Nephron progenitor cell (in vitro differentiated cells): ENCODE results near the gene INPP5D.

ENCODE experiments used
- DNase-seq: peaks from one replicate; pipeline ENCODE4 v3.0.0; 2021
- H3K27ac Mint-ChIP-seq: 2 replicates; pipeline ENCODE4 v1.8.0; 2021; ENCODE audit warnings: mild to moderate bottlenecking, moderate library complexity, mixed read lengths
- H3K27me3 Mint-ChIP-seq: 2 replicates; pipeline ENCODE4 v1.8.0; 2021; ENCODE audit warnings: mild to moderate bottlenecking, low read depth, mixed read lengths; ENCODE audit not compliant: poor library complexity
- H3K36me3 Mint-ChIP-seq: 2 replicates; pipeline ENCODE4 v1.8.0; 2021; ENCODE audit warnings: low read depth, mixed read lengths
- H3K4me1 Mint-ChIP-seq: 2 replicates; pipeline ENCODE4 v1.8.0; 2021; ENCODE audit warnings: mixed read lengths
- H3K4me3 Mint-ChIP-seq: 2 replicates; pipeline ENCODE4 v1.8.0; 2021; ENCODE audit warnings: mild to moderate bottlenecking, moderate library complexity, mixed read lengths
- H3K9me3 Mint-ChIP-seq: 2 replicates; pipeline ENCODE4 v1.8.0; 2021; ENCODE audit warnings: mild to moderate bottlenecking, moderate library complexity, mixed read lengths
- CTCF ChIP-seq: fragments of 200-600 bp; sonication (generic); IDR thresholded peaks from 2 replicates; pipeline ENCODE4 v1.5.0; 2021; ENCODE audit warnings: antibody characterized with exemption

INPP5D gene

GRCh38 chr2:233034091-233034882 lies 25.9 kb upstream of the INPP5D start:
- DNase-seq: no peak
- H3K9me3 Mint-ChIP-seq: no peaks in the 10 kb centered on the region
- no peak overlapping the region for H3K4me3 Mint-ChIP-seq

GRCh38 chr2:233035426-233036161 lies 24.5 kb upstream of the INPP5D start:
- H3K27me3 Mint-ChIP-seq: peaks cover 11% of the 10 kb centered on the region
- no peak for TF ChIP-seq CTCF
- H3K4me3 Mint-ChIP-seq: no peak overlapping the region
- H3K36me3 Mint-ChIP-seq: no peaks in the 10 kb centered on the region
- H3K27ac Mint-ChIP-seq: no peak overlapping the region
- H3K4me1 Mint-ChIP-seq: peaks cover 19% of the 10 kb centered on the region
- DNase-seq: no peak
- H3K9me3 Mint-ChIP-seq: no peaks in the 10 kb centered on the region

More at GRCh38 chr2:233034091-233034882, 25.9 kb upstream of the INPP5D start:
- H3K4me1 Mint-ChIP-seq: peaks cover 19% of the 10 kb centered on the region
- no peaks in the 10 kb centered on the region for H3K36me3 Mint-ChIP-seq
- peaks cover 9% of the 10 kb centered on the region for H3K27me3 Mint-ChIP-seq
- no peak for TF ChIP-seq CTCF
- H3K27ac Mint-ChIP-seq: no peak overlapping the region

GRCh38 chr2:233036162-233036838 lies 23.8 kb upstream of the INPP5D start:
- H3K4me3 Mint-ChIP-seq: no peak overlapping the region
- TF ChIP-seq CTCF: no peak
- H3K4me1 Mint-ChIP-seq: peaks cover 15% of the 10 kb centered on the region
- no peaks in the 10 kb centered on the region for H3K9me3 Mint-ChIP-seq
- peaks cover 13% of the 10 kb centered on the region for H3K27me3 Mint-ChIP-seq
- H3K27ac Mint-ChIP-seq: no peak overlapping the region
- H3K36me3 Mint-ChIP-seq: no peaks in the 10 kb centered on the region
- no peak for DNase-seq

GRCh38 chr2:233037078-233037477 lies 23.1 kb upstream of the INPP5D start:
- no peak overlapping the region for H3K4me3 Mint-ChIP-seq

GRCh38 chr2:233039212-233039845 lies 20.8 kb upstream of the INPP5D start:
- no peak for TF ChIP-seq CTCF
- Mint-ChIP-seq H3K27ac (no peak overlapping the region), H3K4me3 (no peak overlapping the region), H3K9me3 (no peaks in the 10 kb centered on the region), H3K36me3 (no peaks in the 10 kb centered on the region), H3K4me1 (no peaks in the 10 kb centered on the region), H3K27me3 (peaks cover 17% of the 10 kb centered on the region)
- DNase-seq: no peak

More at GRCh38 chr2:233037078-233037477, 23.1 kb upstream of the INPP5D start:
- peaks cover 8% of the 10 kb centered on the region for H3K27me3 Mint-ChIP-seq
- no peak overlapping the region for H3K27ac Mint-ChIP-seq
- no peak for TF ChIP-seq CTCF
- no peaks in the 10 kb centered on the region for H3K9me3 Mint-ChIP-seq
- H3K4me1 Mint-ChIP-seq: peaks cover 7% of the 10 kb centered on the region
- H3K36me3 Mint-ChIP-seq: no peaks in the 10 kb centered on the region
- DNase-seq: no peak
